Neural progenitor cell (in vitro differentiated cells): ENCODE data around the gene LARGE2. TPM values are rescaled to one million over a fixed set of nuclear protein-coding genes. Genes with fewer than 3 reads are reported as not detected.
A peak's percentile ranks its signal among the peaks of the same experiment; 100 is the strongest.
"Not testable (repeated sequence)": the region's sequence is repeated elsewhere in the genome, so short reads cannot be mapped to it uniquely, and the experiment has no call there.

Experiments
- DNase-seq: peaks from one replicate; pipeline ENCODE4 v3.0.0-alpha.2; 2016; ENCODE audit warnings: low spot score
- H2AFZ ChIP-seq: fragments of 200-600 bp; sonication (generic); replicated peaks from 2 replicates; pipeline ENCODE4 v1.6.1; 2016; ENCODE audit warnings: antibody characterized with exemption
- H3F3A ChIP-seq: fragments of 200-600 bp; sonication (generic); 2 replicates; pipeline ENCODE4 v1.6.1; 2016; ENCODE audit warnings: antibody characterized with exemption, low read depth
- H3K27ac ChIP-seq: fragments of 200-600 bp; sonication (generic); 2 replicates; pipeline ENCODE4 v1.5.1; 2016; ENCODE audit warnings: mild to moderate bottlenecking
- H3K27me3 ChIP-seq: fragments of 200-600 bp; sonication (generic); 2 replicates; pipeline ENCODE4 v1.6.1; 2016; ENCODE audit warnings: mild to moderate bottlenecking, moderate library complexity
- H3K36me3 ChIP-seq: fragments of 200-600 bp; sonication (generic); 2 replicates; pipeline ENCODE4 v1.5.1; 2016
- H3K4me1 ChIP-seq: fragments of 200-600 bp; sonication (generic); 2 replicates; pipeline ENCODE4 v1.6.1; 2016; ENCODE audit warnings: mixed run types
- H3K4me2 ChIP-seq: fragments of 200-600 bp; sonication (generic); 2 replicates; pipeline ENCODE4 v1.6.1; 2016
- H3K4me3 ChIP-seq: fragments of 200-600 bp; sonication (generic); 2 replicates; pipeline ENCODE4 v1.5.1; 2016
- H3K79me2 ChIP-seq: fragments of 200-600 bp; sonication (generic); 2 replicates; pipeline ENCODE4 v1.6.1; 2016; ENCODE audit warnings: low read depth
- H3K9ac ChIP-seq: fragments of 200-600 bp; sonication (generic); 2 replicates; pipeline ENCODE4 v1.6.1; 2016
- H3K9me3 ChIP-seq: fragments of 200-600 bp; sonication (generic); 2 replicates; pipeline ENCODE4 v1.5.1; 2016; ENCODE audit warnings: low read depth
- H4K20me1 ChIP-seq: fragments of 200-600 bp; sonication (generic); 2 replicates; pipeline ENCODE4 v1.6.1; 2016; ENCODE audit warnings: low read depth
- H3K27ac Mint-ChIP-seq: 3 replicates; pipeline ENCODE4 v1.8.0; 2021; ENCODE audit warnings: mixed read lengths
- H3K27me3 Mint-ChIP-seq: 2 replicates; pipeline ENCODE4 v1.8.0; 2022; ENCODE audit warnings: low read depth, mild to moderate bottlenecking, inconsistent platforms, moderate library complexity, mixed read lengths; ENCODE audit not compliant: insufficient read depth
- H3K36me3 Mint-ChIP-seq: 3 replicates; pipeline ENCODE4 v1.8.0; 2021; ENCODE audit warnings: mixed read lengths
- H3K4me1 Mint-ChIP-seq: 3 replicates; pipeline ENCODE4 v1.8.0; 2021; ENCODE audit warnings: mixed read lengths
- H3K4me3 Mint-ChIP-seq: 3 replicates; pipeline ENCODE4 v1.8.0; 2021; ENCODE audit warnings: mild to moderate bottlenecking, moderate library complexity, mixed read lengths
- H3K9me3 Mint-ChIP-seq: 3 replicates; pipeline ENCODE4 v1.8.0; 2020; ENCODE audit warnings: mixed read lengths
- EZH2 ChIP-seq: fragments of 200-600 bp; sonication (generic); IDR thresholded peaks from 2 replicates; pipeline ENCODE4 v1.6.1; 2017; ENCODE audit warnings: antibody characterized with exemption, mild to moderate bottlenecking, moderate library complexity
- EZH2phosphoT487 ChIP-seq: fragments of 200-600 bp; sonication (generic); IDR thresholded peaks from 2 replicates; pipeline ENCODE4 v1.6.1; 2017; ENCODE audit warnings: antibody characterized with exemption
- total RNA-seq: library from RNA; depleted of rRNA; stranded (reverse); fragments of >200 nt; gene quantifications from 2 replicates; pipeline ENCODE4 v1.2.3, GENCODE V29; 2015; ENCODE audit warnings: low replicate concordance
- TF ChIP-seq, protein P1 (sequence below): fragments of 200-600 bp; sonication (generic); IDR thresholded peaks from 2 replicates; pipeline ENCODE4 v1.5.1; 2017; ENCODE audit warnings: antibody characterized with exemption, mild to moderate bottlenecking

LARGE2 gene
- total RNA-seq, 1 donor from 2014 or later, result 5.0 TPM

DNA sequence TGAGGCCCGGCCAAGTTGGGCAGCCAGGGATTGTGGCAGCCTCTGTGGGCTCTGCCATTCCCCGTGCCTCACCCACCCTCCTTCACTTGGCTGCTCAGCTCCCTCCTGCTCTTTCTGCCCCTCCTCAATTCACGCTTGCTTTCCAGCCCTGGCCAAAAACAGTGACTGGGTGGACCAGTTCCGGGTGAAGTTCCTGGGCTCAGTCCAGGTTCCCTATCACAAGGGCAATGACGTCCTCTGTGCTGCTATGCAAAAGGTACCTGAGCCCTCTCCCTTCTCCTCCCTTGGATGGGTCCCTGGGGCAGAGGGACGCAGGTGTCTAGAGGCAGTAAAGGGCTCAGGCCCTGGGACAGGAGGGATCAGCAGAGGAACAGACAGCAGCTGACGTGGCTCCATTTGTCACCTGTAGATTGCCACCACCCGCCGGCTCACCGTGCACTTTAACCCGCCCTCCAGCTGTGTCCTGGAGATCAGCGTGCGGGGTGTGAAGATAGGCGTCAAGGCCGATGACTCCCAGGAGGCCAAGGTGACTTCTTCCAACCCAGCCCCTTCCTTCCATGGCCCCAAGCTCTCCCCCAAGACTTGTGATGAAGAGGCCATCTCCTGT is 18.0 kb upstream of the LARGE2 start:
- H3K27ac ChIP-seq, result no peak overlapping the region
- Mint-ChIP-seq H3K27me3 (peaks cover 13% of the 10 kb centered on the region), H3K9me3 (no peaks in the 10 kb centered on the region), H3K4me3 (no peak overlapping the region), H3K36me3 (peaks cover 6% of the 10 kb centered on the region), H3K4me1 (peaks cover 17% of the 10 kb centered on the region), H3K27ac (no peak overlapping the region)
- no peaks in the 10 kb centered on the region for H3K36me3 ChIP-seq
- peaks cover 11% of the 10 kb centered on the region for H3K4me1 ChIP-seq
- H4K20me1 ChIP-seq, result peaks cover 24% of the 10 kb centered on the region
- H3K9ac ChIP-seq, result no peak overlapping the region
- no peak for DNase-seq
- TF ChIP-seq, protein P1, sequence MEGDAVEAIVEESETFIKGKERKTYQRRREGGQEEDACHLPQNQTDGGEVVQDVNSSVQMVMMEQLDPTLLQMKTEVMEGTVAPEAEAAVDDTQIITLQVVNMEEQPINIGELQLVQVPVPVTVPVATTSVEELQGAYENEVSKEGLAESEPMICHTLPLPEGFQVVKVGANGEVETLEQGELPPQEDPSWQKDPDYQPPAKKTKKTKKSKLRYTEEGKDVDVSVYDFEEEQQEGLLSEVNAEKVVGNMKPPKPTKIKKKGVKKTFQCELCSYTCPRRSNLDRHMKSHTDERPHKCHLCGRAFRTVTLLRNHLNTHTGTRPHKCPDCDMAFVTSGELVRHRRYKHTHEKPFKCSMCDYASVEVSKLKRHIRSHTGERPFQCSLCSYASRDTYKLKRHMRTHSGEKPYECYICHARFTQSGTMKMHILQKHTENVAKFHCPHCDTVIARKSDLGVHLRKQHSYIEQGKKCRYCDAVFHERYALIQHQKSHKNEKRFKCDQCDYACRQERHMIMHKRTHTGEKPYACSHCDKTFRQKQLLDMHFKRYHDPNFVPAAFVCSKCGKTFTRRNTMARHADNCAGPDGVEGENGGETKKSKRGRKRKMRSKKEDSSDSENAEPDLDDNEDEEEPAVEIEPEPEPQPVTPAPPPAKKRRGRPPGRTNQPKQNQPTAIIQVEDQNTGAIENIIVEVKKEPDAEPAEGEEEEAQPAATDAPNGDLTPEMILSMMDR, result no peak
- TF ChIP-seq EZH2phosphoT487 (no peak), EZH2 (no peak)
- no peaks in the 10 kb centered on the region for H3K9me3 ChIP-seq
- H3K79me2 ChIP-seq, result no peaks in the 10 kb centered on the region
- peaks cover 11% of the 10 kb centered on the region for H3F3A ChIP-seq
- H3K27me3 ChIP-seq, result peaks cover 12% of the 10 kb centered on the region
- no peak overlapping the region for H3K4me3 ChIP-seq
- H3K4me2 ChIP-seq, result no peak overlapping the region
- H2AFZ ChIP-seq, result no peak overlapping the region

- Mint-ChIP-seq H3K27ac (no peak overlapping the region), H3K9me3 (no peaks in the 10 kb centered on the region), H3K36me3 (peaks cover 6% of the 10 kb centered on the region), H3K4me1 (peaks cover 16% of the 10 kb centered on the region), H3K27me3 (peaks cover 13% of the 10 kb centered on the region), H3K4me3 (no peak overlapping the region)
- H3K27ac ChIP-seq, result no peak overlapping the region
- no peak overlapping the region for H2AFZ ChIP-seq
- TF ChIP-seq EZH2phosphoT487 (no peak), EZH2 (no peak)
- TF ChIP-seq, protein P1, result no peak
- no peaks in the 10 kb centered on the region for H3K79me2 ChIP-seq
- H3K9ac ChIP-seq, result no peak overlapping the region
- H3K4me1 ChIP-seq, result peaks cover 11% of the 10 kb centered on the region
- H3K36me3 ChIP-seq, result no peaks in the 10 kb centered on the region
- H3K4me2 ChIP-seq, result no peak overlapping the region
- H3K27me3 ChIP-seq, result peaks cover 12% of the 10 kb centered on the region
- H3K4me3 ChIP-seq, result no peak overlapping the region
- peaks cover 10% of the 10 kb centered on the region for H3F3A ChIP-seq
- H3K9me3 ChIP-seq, result no peaks in the 10 kb centered on the region
- H4K20me1 ChIP-seq, result peaks cover 24% of the 10 kb centered on the region
- DNase-seq, result no peak
Observed at GRCh38 chr11:45905095-45905494, 17.4 kb upstream of the LARGE2 start.

DNA sequence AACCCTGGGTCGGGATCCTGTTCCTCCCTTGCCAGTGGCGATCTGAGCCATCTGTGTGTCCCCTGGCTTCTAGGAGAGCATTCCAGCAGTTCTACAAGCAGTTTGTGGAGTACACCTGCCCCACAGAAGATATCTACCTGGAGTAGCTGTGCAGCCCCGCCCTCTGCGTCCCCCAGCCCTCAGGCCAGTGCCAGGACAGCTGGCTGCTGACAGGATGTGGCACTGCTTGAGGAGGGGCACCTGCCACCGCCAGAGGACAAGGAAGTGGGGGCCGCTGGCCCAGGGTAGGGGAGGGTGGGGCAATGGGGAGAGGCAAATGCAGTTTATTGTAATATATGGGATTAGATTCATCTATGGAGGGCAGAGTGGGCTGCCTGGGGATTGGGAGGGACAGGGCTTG is 16.9 kb upstream of the LARGE2 start:
- peaks cover 14% of the 10 kb centered on the region for H3K4me1 Mint-ChIP-seq
- H3K36me3 ChIP-seq, result not testable (repeated sequence)

GRCh38 chr11:45906096-45906682 is 16.3 kb upstream of the LARGE2 start:
- H3K4me2 ChIP-seq, result no peak overlapping the region
- Mint-ChIP-seq H3K27ac (peak overlapping the region; percentile 57), H3K36me3 (peaks cover 6% of the 10 kb centered on the region), H3K27me3 (peaks cover 13% of the 10 kb centered on the region), H3K4me1 (peaks cover 7% of the 10 kb centered on the region), H3K4me3 (no peak overlapping the region), H3K9me3 (no peaks in the 10 kb centered on the region)
- H3K9me3 ChIP-seq, result no peaks in the 10 kb centered on the region
- peaks cover 2% of the 10 kb centered on the region for H3K4me1 ChIP-seq
- DNase-seq, result no peak
- no peak overlapping the region for H3K4me3 ChIP-seq
- H3K36me3 ChIP-seq, result no peaks in the 10 kb centered on the region
- no peak overlapping the region for H3K9ac ChIP-seq
- H3F3A ChIP-seq, result peaks cover 4% of the 10 kb centered on the region
- H3K27me3 ChIP-seq, result peaks cover 2% of the 10 kb centered on the region
- TF ChIP-seq, protein P1, result no peak
- peaks cover 14% of the 10 kb centered on the region for H4K20me1 ChIP-seq
- H3K79me2 ChIP-seq, result no peaks in the 10 kb centered on the region
- no peak overlapping the region for H2AFZ ChIP-seq
- no peak overlapping the region for H3K27ac ChIP-seq

More for the DNA sequence above, 16.9 kb upstream of the LARGE2 start:
- H3K36me3 Mint-ChIP-seq, H3K4me3 ChIP-seq, H2AFZ ChIP-seq, H3K27ac Mint-ChIP-seq, H3K9me3 ChIP-seq, H3K4me3 Mint-ChIP-seq, H3K27ac ChIP-seq, H3K9me3 Mint-ChIP-seq, H3K4me2 ChIP-seq, H3K79me2 ChIP-seq, H3K4me1 ChIP-seq, H3K9ac ChIP-seq, H3K27me3 ChIP-seq, H3F3A ChIP-seq, DNase-seq: not testable (repeated sequence)
- peaks cover 20% of the 10 kb centered on the region for H4K20me1 ChIP-seq
- H3K27me3 Mint-ChIP-seq, result peaks cover 13% of the 10 kb centered on the region
